CD4-positive, alpha-beta T cell (primary cell): Measurements from ENCODE around the gene FOLR1. TPM values are rescaled to one million over a fixed set of nuclear protein-coding genes. Genes with fewer than 3 reads are reported as not detected.

Source experiments
- ATAC-seq: fragments of 200-7000 bp; cut with Tn5 transposase; one replicate; pipeline ENCODE4 v1.10.0; 2022; ENCODE audit warnings: mild to moderate bottlenecking; ENCODE audit not compliant: poor library complexity
- CTCF ChIA-PET: fragments of 350-600 bp; sonication (Branson Sonifier 250); formaldehyde crosslinking; loops from one replicate; lab custom pipeline; 2021; ENCODE audit warnings: antibody characterized with exemption, inconsistent platforms; lab: Charles Lee
- POLR2A ChIA-PET: fragments of 350-600 bp; sonication (Branson Sonifier 250); formaldehyde crosslinking; loops from one replicate; lab custom pipeline; 2021; ENCODE audit warnings: antibody characterized with exemption, inconsistent platforms; lab: Charles Lee
- DNase-seq, 14 experiments: peaks; one replicate each; pipeline ENCODE4 v3.0.0-alpha.2; 2013 to 2020; ENCODE audit warnings: mixed read lengths in 2 of 14
- H3K27ac ChIP-seq, 2 donors: one replicate each; pipeline versions ENCODE4 v1.5.1 to v1.7.0; 2013; ENCODE audit warnings: low read length in 2 of 2, low read depth in 1 of 2, mild to moderate bottlenecking in 1 of 2
- H3K27me3 ChIP-seq, 2 experiments: 1 replicate in 1 of 2; 2 replicates in 1 of 2; pipeline versions ENCODE4 v1.6.1 to v1.7.0; 2013; ENCODE audit warnings: low read length in 2 of 2, control low read depth in 1 of 2, mild to moderate bottlenecking in 1 of 2, moderate library complexity in 1 of 2; ENCODE audit not compliant: insufficient read depth in 2 of 2, control insufficient read depth in 1 of 2
- H3K36me3 ChIP-seq: one replicate; pipeline ENCODE4 v1.6.1; 2013; ENCODE audit warnings: low read length, control low read depth; ENCODE audit not compliant: insufficient read depth
- H3K4me1 ChIP-seq: one replicate; pipeline ENCODE4 v1.6.1; 2013; ENCODE audit warnings: low read length, control low read depth; ENCODE audit not compliant: insufficient read depth
- H3K4me3 ChIP-seq: one replicate; pipeline ENCODE4 v1.5.1; 2013; ENCODE audit warnings: mild to moderate bottlenecking, low read length, moderate library complexity
- H3K9me3 ChIP-seq, 2 experiments: 1 replicate in 1 of 2; 2 replicates in 1 of 2; pipeline versions ENCODE4 v1.6.1 to v1.7.0; 2013; ENCODE audit warnings: low read length in 2 of 2, mild to moderate bottlenecking in 2 of 2, control low read depth in 1 of 2, moderate library complexity in 1 of 2; ENCODE audit not compliant: control insufficient read depth in 1 of 2, insufficient read depth in 1 of 2
- H3K27ac Mint-ChIP-seq: one replicate; pipeline ENCODE4 v1.8.0; 2020; ENCODE audit warnings: mixed read lengths
- H3K27me3 Mint-ChIP-seq: one replicate; pipeline ENCODE4 v1.8.0; 2021; ENCODE audit warnings: mixed read lengths
- H3K36me3 Mint-ChIP-seq: one replicate; pipeline ENCODE4 v1.8.0; 2021; ENCODE audit warnings: low read depth, mixed read lengths
- H3K4me1 Mint-ChIP-seq: one replicate; pipeline ENCODE4 v1.8.0; 2021; ENCODE audit warnings: low read depth, mixed read lengths
- H3K4me3 Mint-ChIP-seq: one replicate; pipeline ENCODE4 v1.8.0; 2020; ENCODE audit warnings: mild to moderate bottlenecking, mixed read lengths
- H3K9me3 Mint-ChIP-seq: one replicate; pipeline ENCODE4 v1.8.0; 2020; ENCODE audit warnings: mixed read lengths
- CTCF ChIP-seq: fragments of 200-600 bp; IDR thresholded peaks from one replicate; pipeline ENCODE4 v1.8.0; 2022; ENCODE audit warnings: antibody characterized with exemption, mild to moderate bottlenecking
- intact Hi-C, 2 experiments: fragments of 100-400 bp; cut with DNase I in 1 of 2; cut with micrococcal nuclease in 1 of 2; formaldehyde crosslinking; loops; one replicate each; pipeline versions ENCODE4 v1.15.1 to v1.9.0; 2023 to 2025; cut with DNase I, micrococcal nuclease
- total RNA-seq, 174 experiments: library from RNA in 2 of 174; stranded (reverse) in 2 of 174; gene quantifications; one replicate each; pipeline ENCODE4 v1.2.3 and lab custom pipeline; 2021 to 2026

Gene FOLR1
- total RNA-seq, 2 experiments from 2014 or later: not detected

GRCh38 chr11:72231396-72232259 lies 39.7 kb downstream of the FOLR1 start:
- ATAC-seq: no peak
- Mint-ChIP-seq H3K36me3 (peaks cover 77% of the 10 kb centered on the region), H3K4me3 (no peak overlapping the region), H3K9me3 (no peaks in the 10 kb centered on the region), H3K27ac (no peak overlapping the region), H3K4me1 (peaks cover 4% of the 10 kb centered on the region), H3K27me3 (no peaks in the 10 kb centered on the region)
- TF ChIP-seq CTCF: no peak
- POLR2A ChIA-PET: no interaction called here
- Histone ChIP-seq H3K4me1 (no peaks in the 10 kb centered on the region), H3K9me3 (no peaks in the 10 kb centered on the region), H3K27me3 (no peaks in the 10 kb centered on the region), H3K4me3 (no peak overlapping the region), H3K36me3 (peaks cover 79% of the 10 kb centered on the region), H3K27ac (no peak overlapping the region)
- CTCF ChIA-PET: no interaction called here
- peak in 1 of 14 experiments; percentile 23 for DNase-seq
- intact Hi-C loops: no loop called here

- H3K4me1 ChIP-seq: no peaks in the 10 kb centered on the region
- ATAC-seq (no peak), DNase-seq (peak in 1 of 14 experiments; percentile 25)
- H3K9me3 ChIP-seq: no peaks in the 10 kb centered on the region
- Mint-ChIP-seq H3K4me3 (no peak overlapping the region), H3K9me3 (no peaks in the 10 kb centered on the region), H3K36me3 (peaks cover 82% of the 10 kb centered on the region), H3K4me1 (no peaks in the 10 kb centered on the region), H3K27me3 (no peaks in the 10 kb centered on the region), H3K27ac (no peak overlapping the region)
- POLR2A ChIA-PET: no interaction called here
- CTCF ChIA-PET: no interaction called here
- H3K36me3 ChIP-seq: peaks cover 85% of the 10 kb centered on the region
- H3K27ac ChIP-seq: no peak overlapping the region
- intact Hi-C loops: no loop called here
- no peak overlapping the region for H3K4me3 ChIP-seq
- no peak for TF ChIP-seq CTCF
- H3K27me3 ChIP-seq: no peaks in the 10 kb centered on the region
These were observed 40.5 kb downstream of the FOLR1 start for GRCh38 chr11:72232260-72233055.

GRCh38 chr11:72233056-72233772 lies 41.3 kb downstream of the FOLR1 start:
- peaks cover 84% of the 10 kb centered on the region for H3K36me3 ChIP-seq
- H3K27ac Mint-ChIP-seq: no peak overlapping the region
- TF ChIP-seq CTCF: no peak
- no peak overlapping the region for H3K4me3 Mint-ChIP-seq
- H3K36me3 Mint-ChIP-seq: peaks cover 82% of the 10 kb centered on the region
- H3K27me3 Mint-ChIP-seq: no peaks in the 10 kb centered on the region
- no peaks in the 10 kb centered on the region for H3K4me1 ChIP-seq
- H3K27me3 ChIP-seq: no peaks in the 10 kb centered on the region
- intact Hi-C loops: no loop called here
- DNase-seq (peak in 1 of 14 experiments; percentile 14), ATAC-seq (no peak)
- no peaks in the 10 kb centered on the region for H3K4me1 Mint-ChIP-seq
- no peak overlapping the region for H3K4me3 ChIP-seq
- no peaks in the 10 kb centered on the region for H3K9me3 Mint-ChIP-seq
- POLR2A ChIA-PET: no interaction called here
- H3K27ac ChIP-seq: no peak overlapping the region
- CTCF ChIA-PET: no interaction called here
- H3K9me3 ChIP-seq: no peaks in the 10 kb centered on the region
